Left ventricle myocardium inferior (tissue), 1 donor: ENCODE data around the gene NFKB2. TPM values are rescaled to one million over a fixed set of nuclear protein-coding genes. Genes with fewer than 3 reads are reported as not detected.

Source experiments
- DNase-seq: peaks from one replicate; pipeline ENCODE4 v3.0.0-alpha.2; 2020
- H3K27ac ChIP-seq: fragments of 200-600 bp; replicated peaks from 2 replicates; pipeline ENCODE4 v1.8.0; 2021
- H3K27me3 ChIP-seq: fragments of 200-600 bp; 2 replicates; pipeline ENCODE4 v1.8.0; 2021; ENCODE audit warnings: low read depth
- H3K36me3 ChIP-seq: fragments of 200-600 bp; 2 replicates; pipeline ENCODE4 v1.8.0; 2021
- H3K4me1 ChIP-seq: fragments of 200-600 bp; 2 replicates; pipeline ENCODE4 v1.8.0; 2021
- H3K4me3 ChIP-seq: fragments of 200-600 bp; 2 replicates; pipeline ENCODE4 v1.8.0; 2021; ENCODE audit warnings: mild to moderate bottlenecking, moderate library complexity
- H3K9me3 ChIP-seq: fragments of 200-600 bp; replicated peaks from 2 replicates; pipeline ENCODE4 v1.8.0; 2021
- intact Hi-C: fragments of 100-400 bp; cut with micrococcal nuclease; formaldehyde crosslinking; loops from one replicate; pipeline ENCODE4 v1.11.0; 2022
- total RNA-seq: library from RNA; stranded (reverse); fragmentation: NEBNext Ultra II Directional; extraction: Animal tissue kit (Norgen Biotek cat#: 25700); gene quantifications from one replicate; pipeline ENCODE4 v1.2.1, GENCODE V29; 2021
- TF ChIP-seq, protein P1 (sequence below): fragments of 200-600 bp; IDR thresholded peaks from 2 replicates; pipeline ENCODE4 v1.8.0; 2021; ENCODE audit warnings: antibody characterized with exemption, mild to moderate bottlenecking, borderline replicate concordance
- donor health status: DM: no; HTN: yes; CAD: no; lungs with severe emphysema.

NFKB2 gene
- total RNA-seq, 1 donor from 2014 or later, result 11.0 TPM

DNA sequence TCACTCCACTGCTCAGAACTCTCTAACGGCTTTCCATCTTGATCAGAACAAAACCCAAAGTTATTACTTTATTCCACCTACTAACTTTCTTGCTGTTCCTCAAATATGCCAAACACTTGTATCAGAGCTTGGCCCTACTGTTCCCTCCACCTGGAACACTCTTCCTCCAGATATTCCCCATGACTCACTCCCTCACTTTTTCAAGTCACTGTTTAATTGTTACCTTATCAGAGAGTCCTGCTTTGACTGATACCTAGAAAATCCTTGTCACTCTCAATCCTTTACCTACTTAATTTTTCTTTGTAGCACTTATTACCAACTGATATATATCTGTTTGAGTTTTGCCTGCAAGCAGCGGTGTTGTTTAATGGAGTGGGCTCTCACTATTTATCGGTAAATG is 5.6 kb upstream of the NFKB2 start:
- Histone ChIP-seq H3K4me3 (no peak overlapping the region), H3K36me3 (no peaks in the 10 kb centered on the region), H3K4me1 (peaks cover 15% of the 10 kb centered on the region), H3K27ac (no peak overlapping the region), H3K27me3 (no peaks in the 10 kb centered on the region), H3K9me3 (no peaks in the 10 kb centered on the region)
- intact Hi-C loops, result loop anchor here (10.0 kb wide), 2 partner anchors 85 to 195 kb away; no protein-coding TSS in a partner anchor
- DNase-seq, result no peak
- TF ChIP-seq, protein P1, sequence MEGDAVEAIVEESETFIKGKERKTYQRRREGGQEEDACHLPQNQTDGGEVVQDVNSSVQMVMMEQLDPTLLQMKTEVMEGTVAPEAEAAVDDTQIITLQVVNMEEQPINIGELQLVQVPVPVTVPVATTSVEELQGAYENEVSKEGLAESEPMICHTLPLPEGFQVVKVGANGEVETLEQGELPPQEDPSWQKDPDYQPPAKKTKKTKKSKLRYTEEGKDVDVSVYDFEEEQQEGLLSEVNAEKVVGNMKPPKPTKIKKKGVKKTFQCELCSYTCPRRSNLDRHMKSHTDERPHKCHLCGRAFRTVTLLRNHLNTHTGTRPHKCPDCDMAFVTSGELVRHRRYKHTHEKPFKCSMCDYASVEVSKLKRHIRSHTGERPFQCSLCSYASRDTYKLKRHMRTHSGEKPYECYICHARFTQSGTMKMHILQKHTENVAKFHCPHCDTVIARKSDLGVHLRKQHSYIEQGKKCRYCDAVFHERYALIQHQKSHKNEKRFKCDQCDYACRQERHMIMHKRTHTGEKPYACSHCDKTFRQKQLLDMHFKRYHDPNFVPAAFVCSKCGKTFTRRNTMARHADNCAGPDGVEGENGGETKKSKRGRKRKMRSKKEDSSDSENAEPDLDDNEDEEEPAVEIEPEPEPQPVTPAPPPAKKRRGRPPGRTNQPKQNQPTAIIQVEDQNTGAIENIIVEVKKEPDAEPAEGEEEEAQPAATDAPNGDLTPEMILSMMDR, result no peak

DNA sequence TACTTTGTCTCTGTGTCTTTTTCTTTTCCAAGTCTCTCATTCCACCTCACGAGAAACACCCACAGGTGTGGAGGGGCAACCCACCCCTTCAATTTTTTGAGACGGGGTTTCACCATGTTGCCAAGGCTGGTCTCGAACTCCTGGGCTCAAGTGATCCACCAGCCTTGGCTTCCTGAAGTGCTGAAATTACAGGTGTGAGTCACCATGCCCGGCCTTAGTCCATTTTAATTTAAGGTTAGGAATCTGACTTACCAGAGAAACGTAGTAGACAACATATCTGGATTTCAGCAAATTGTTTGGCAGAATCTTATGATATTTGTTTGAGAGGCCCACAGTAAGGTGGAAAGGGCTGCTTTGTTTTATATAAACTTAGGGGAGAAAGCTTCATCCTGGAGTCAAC is 3.2 kb upstream of the NFKB2 start:
- intact Hi-C loops, result loop anchor here (10.0 kb wide), 2 partner anchors 82 to 192 kb away; no protein-coding TSS in a partner anchor
- no peak for DNase-seq

GRCh38 chr10:102393411-102394078 is 2.0 kb upstream of the NFKB2 start:
- intact Hi-C loops, result loop anchor here (10.0 kb wide), 2 partner anchors 81 to 191 kb away; no protein-coding TSS in a partner anchor
- Histone ChIP-seq H3K4me1 (peaks cover 39% of the 10 kb centered on the region), H3K36me3 (peaks cover 7% of the 10 kb centered on the region), H3K9me3 (no peaks in the 10 kb centered on the region), H3K27ac (peak overlapping the region; percentile 96), H3K4me3 (peak overlapping the region; percentile 72), H3K27me3 (no peaks in the 10 kb centered on the region)
- DNase-seq, result no peak
- TF ChIP-seq, protein P1, result peak; percentile 98

More for the DNA sequence above, 3.2 kb upstream of the NFKB2 start:
- TF ChIP-seq, protein P1, result no peak
- Histone ChIP-seq H3K36me3 (no peaks in the 10 kb centered on the region), H3K4me1 (peaks cover 35% of the 10 kb centered on the region), H3K27ac (no peak overlapping the region), H3K4me3 (no peak overlapping the region), H3K27me3 (no peaks in the 10 kb centered on the region), H3K9me3 (no peaks in the 10 kb centered on the region)

GRCh38 chr10:102394079-102394800 is 1.3 kb upstream of the NFKB2 start:
- TF ChIP-seq, protein P1, result peak; percentile 46

DNA sequence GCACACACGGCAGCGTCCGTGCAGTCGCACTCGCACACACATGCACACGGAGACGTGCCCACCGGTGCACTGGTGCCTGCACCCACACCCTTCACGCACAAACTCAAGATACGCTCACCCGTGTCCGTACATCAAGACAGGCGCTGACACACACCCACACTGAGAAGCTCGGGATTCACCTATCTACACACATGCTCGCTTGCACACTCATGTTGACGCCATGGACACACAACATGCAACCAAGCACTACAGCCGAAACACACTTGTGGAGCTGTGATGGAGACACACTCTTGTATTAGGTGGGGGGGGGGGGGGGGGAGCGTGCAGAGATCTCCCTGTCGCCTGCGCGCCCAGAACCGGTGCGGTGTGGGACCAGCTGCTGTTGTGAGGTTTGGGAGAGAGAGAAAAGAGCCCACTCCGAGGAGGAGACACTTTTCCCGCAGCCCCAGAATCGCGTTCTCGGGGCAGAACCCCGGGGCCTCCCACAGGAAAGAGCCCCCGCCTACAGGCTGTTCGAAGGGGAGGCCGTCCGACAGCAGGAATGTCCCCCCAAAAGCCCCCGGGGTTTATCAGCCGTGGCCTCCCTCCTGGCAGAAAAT is 605 bp upstream of the NFKB2 start:
- Histone ChIP-seq H3K9me3 (no peaks in the 10 kb centered on the region), H3K27ac (peak overlapping the region; percentile 96), H3K4me1 (peaks cover 51% of the 10 kb centered on the region), H3K4me3 (peak overlapping the region; percentile 72), H3K27me3 (no peaks in the 10 kb centered on the region), H3K36me3 (peaks cover 8% of the 10 kb centered on the region)
- TF ChIP-seq, protein P1, result no peak
- DNase-seq, result no peak
- intact Hi-C loops, result loop anchor here (10.0 kb wide), 2 partner anchors 80 to 190 kb away; no protein-coding TSS in a partner anchor

More at GRCh38 chr10:102394079-102394800, 1.3 kb upstream of the NFKB2 start:
- peak; percentile 95 for DNase-seq
- H3K27ac ChIP-seq, result peak overlapping the region; percentile 96
- H3K4me3 ChIP-seq, result peak overlapping the region; percentile 72
- H3K36me3 ChIP-seq, result peaks cover 8% of the 10 kb centered on the region
- no peaks in the 10 kb centered on the region for H3K9me3 ChIP-seq
- intact Hi-C loops, result loop anchor here (10.0 kb wide), 2 partner anchors 81 to 191 kb away; no protein-coding TSS in a partner anchor
- peaks cover 46% of the 10 kb centered on the region for H3K4me1 ChIP-seq
- no peaks in the 10 kb centered on the region for H3K27me3 ChIP-seq
